SK-N-MC (cell line): ENCODE results near the gene ELMO1.

Source experiments
- EZH2 ChIP-seq: fragments of 200-600 bp; sonication (generic); IDR thresholded peaks from one replicate; pipeline ENCODE4 v1.6.1; 2017; ENCODE audit warnings: antibody characterized with exemption
- POLR2AphosphoS5 ChIP-seq: IDR thresholded peaks from 2 replicates; pipeline ENCODE4 v1.6.1; 2012; ENCODE audit warnings: mild to moderate bottlenecking, low read depth, low read length, borderline replicate concordance

DNA sequence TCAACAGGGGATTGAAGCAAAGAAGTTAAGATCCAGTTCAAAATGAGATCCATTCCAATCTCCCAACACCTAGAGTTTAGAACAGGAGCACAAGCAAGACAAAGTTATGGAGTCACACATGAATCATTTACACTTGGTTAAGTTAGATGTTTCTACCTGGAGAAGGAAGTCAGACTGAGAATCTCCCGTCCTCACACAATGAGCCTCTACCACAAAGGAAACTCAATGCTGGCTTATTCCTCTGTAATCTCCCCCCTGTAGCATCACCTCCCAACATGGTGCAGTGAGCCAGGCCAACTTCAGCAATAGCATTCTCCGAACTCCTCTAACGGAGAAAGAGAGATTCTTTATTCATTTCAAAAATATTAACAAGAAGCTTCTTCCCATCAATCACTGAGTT is 82.2 kb downstream of the ELMO1 start:
- TF ChIP-seq POLR2AphosphoS5 (no peak), EZH2 (no peak)
